Measurements from ENCODE around the gene ZFP36.

- TF ChIP-seq, protein P1, sequence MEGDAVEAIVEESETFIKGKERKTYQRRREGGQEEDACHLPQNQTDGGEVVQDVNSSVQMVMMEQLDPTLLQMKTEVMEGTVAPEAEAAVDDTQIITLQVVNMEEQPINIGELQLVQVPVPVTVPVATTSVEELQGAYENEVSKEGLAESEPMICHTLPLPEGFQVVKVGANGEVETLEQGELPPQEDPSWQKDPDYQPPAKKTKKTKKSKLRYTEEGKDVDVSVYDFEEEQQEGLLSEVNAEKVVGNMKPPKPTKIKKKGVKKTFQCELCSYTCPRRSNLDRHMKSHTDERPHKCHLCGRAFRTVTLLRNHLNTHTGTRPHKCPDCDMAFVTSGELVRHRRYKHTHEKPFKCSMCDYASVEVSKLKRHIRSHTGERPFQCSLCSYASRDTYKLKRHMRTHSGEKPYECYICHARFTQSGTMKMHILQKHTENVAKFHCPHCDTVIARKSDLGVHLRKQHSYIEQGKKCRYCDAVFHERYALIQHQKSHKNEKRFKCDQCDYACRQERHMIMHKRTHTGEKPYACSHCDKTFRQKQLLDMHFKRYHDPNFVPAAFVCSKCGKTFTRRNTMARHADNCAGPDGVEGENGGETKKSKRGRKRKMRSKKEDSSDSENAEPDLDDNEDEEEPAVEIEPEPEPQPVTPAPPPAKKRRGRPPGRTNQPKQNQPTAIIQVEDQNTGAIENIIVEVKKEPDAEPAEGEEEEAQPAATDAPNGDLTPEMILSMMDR (IDR thresholded peaks at IDR 0.05) = no peak
- TF ChIP-seq POLR2A (IDR thresholded peaks at IDR 0.05) = no peak
Observed at GRCh38 chr19:39410831-39411080, 4.1 kb downstream of the ZFP36 start.
